ENCODE results near the gene NPAS3. TPM values are rescaled to one million over a fixed set of nuclear protein-coding genes. Genes with fewer than 3 reads are reported as not detected.

The NPAS3 gene
- total RNA-seq, 1 experiment from 2014 or later = 0.36 TPM

GRCh38 chr14:33629792-33630191, 691.1 kb downstream of the NPAS3 start:
- intact Hi-C loops (cut with micrococcal nuclease) = no loop called here
- Histone ChIP-seq H3K4me1 (ENCODE audit: insufficient read depth, low read length) (no peaks in the 10 kb centered on the region), H3K9me3 (ENCODE audit: low read length) (no peaks in the 10 kb centered on the region), H3K27ac (ENCODE audit: low read length) (no peak overlapping the region), H4K20me1 (ENCODE audit: low read length) (no peaks in the 10 kb centered on the region), H3K79me2 (ENCODE audit: low read length) (no peaks in the 10 kb centered on the region), H3K9me2 (replicated peaks; ENCODE audit: low read length) (no peaks in the 10 kb centered on the region), H3K27me3 (ENCODE audit: low read length) (no peaks in the 10 kb centered on the region), H2AFZ (ENCODE audit: low read length) (no peak overlapping the region), H3F3A (ENCODE audit: low read length, unreplicated experiment) (no peaks in the 10 kb centered on the region), H3K4me2 (ENCODE audit: low read length) (no peak overlapping the region), H3K4me3 (ENCODE audit: low read length) (no peak overlapping the region), H3K9ac (ENCODE audit: low read length) (no peak overlapping the region), H3K36me3 (ENCODE audit: low read depth, low read length) (no peaks in the 10 kb centered on the region)
- DNase-seq = no peak
- BruUV-seq (replicated peaks) = no TSS peak
- ATAC-seq = no peak
- TF ChIP-seq CTCF (conservative IDR thresholded peaks at IDR 0.05; ENCODE audit: low read depth, low read length) (no peak), EZH2 (IDR thresholded peaks at IDR 0.05; ENCODE audit: low read length, unreplicated experiment) (no peak), EZH2phosphoT487 (IDR thresholded peaks at IDR 0.05; ENCODE audit: borderline replicate concordance, low read length) (no peak)
- ChIA-PET CTCF (no interaction called here), POLR2A (ENCODE audit: unreplicated experiment) (no interaction called here)

- Histone ChIP-seq H4K20me1 (ENCODE audit: low read length) (no peaks in the 10 kb centered on the region), H3F3A (ENCODE audit: low read length, unreplicated experiment) (no peaks in the 10 kb centered on the region), H3K9me3 (ENCODE audit: low read length) (no peaks in the 10 kb centered on the region), H3K9me2 (replicated peaks; ENCODE audit: low read length) (no peaks in the 10 kb centered on the region), H3K4me3 (ENCODE audit: low read length) (no peak overlapping the region), H3K27me3 (ENCODE audit: low read length) (no peaks in the 10 kb centered on the region), H2AFZ (ENCODE audit: low read length) (no peak overlapping the region), H3K4me2 (ENCODE audit: low read length) (no peak overlapping the region), H3K9ac (ENCODE audit: low read length) (no peak overlapping the region), H3K27ac (ENCODE audit: low read length) (no peak overlapping the region), H3K79me2 (ENCODE audit: low read length) (no peaks in the 10 kb centered on the region), H3K4me1 (ENCODE audit: insufficient read depth, low read length) (no peaks in the 10 kb centered on the region), H3K36me3 (ENCODE audit: low read depth, low read length) (no peaks in the 10 kb centered on the region)
- intact Hi-C loops (cut with micrococcal nuclease) = no loop called here
- TF ChIP-seq EZH2phosphoT487 (IDR thresholded peaks at IDR 0.05; ENCODE audit: borderline replicate concordance, low read length) (no peak), EZH2 (IDR thresholded peaks at IDR 0.05; ENCODE audit: low read length, unreplicated experiment) (no peak), CTCF (conservative IDR thresholded peaks at IDR 0.05; ENCODE audit: low read depth, low read length) (no peak)
- DNase-seq (no peak), ATAC-seq (no peak)
- CTCF ChIA-PET = no interaction called here
- BruUV-seq (replicated peaks) = no TSS peak
- POLR2A ChIA-PET (ENCODE audit: unreplicated experiment) = interaction anchor here (0.6 kb wide), 1 partner anchor 458 kb away, joined by 4 read pairs; no protein-coding TSS in a partner anchor
These were observed 692.3 kb downstream of the NPAS3 start for GRCh38 chr14:33631021-33631420.

GRCh38 chr14:33631441-33631840, 692.8 kb downstream of the NPAS3 start:
- Histone ChIP-seq H3K9me3 (ENCODE audit: low read length) (no peaks in the 10 kb centered on the region), H3K4me2 (ENCODE audit: low read length) (no peak overlapping the region), H3F3A (ENCODE audit: low read length, unreplicated experiment) (no peaks in the 10 kb centered on the region), H3K79me2 (ENCODE audit: low read length) (no peaks in the 10 kb centered on the region), H3K9ac (ENCODE audit: low read length) (no peak overlapping the region), H3K27me3 (ENCODE audit: low read length) (no peaks in the 10 kb centered on the region), H3K4me1 (ENCODE audit: insufficient read depth, low read length) (no peaks in the 10 kb centered on the region), H3K4me3 (ENCODE audit: low read length) (no peak overlapping the region), H4K20me1 (ENCODE audit: low read length) (no peaks in the 10 kb centered on the region), H3K27ac (ENCODE audit: low read length) (no peak overlapping the region), H2AFZ (ENCODE audit: low read length) (no peak overlapping the region), H3K36me3 (ENCODE audit: low read depth, low read length) (no peaks in the 10 kb centered on the region), H3K9me2 (replicated peaks; ENCODE audit: low read length) (no peaks in the 10 kb centered on the region)
- intact Hi-C loops (cut with micrococcal nuclease) = no loop called here
- peak; percentile 27 for DNase-seq
- TF ChIP-seq EZH2phosphoT487 (IDR thresholded peaks at IDR 0.05; ENCODE audit: borderline replicate concordance, low read length) (no peak), CTCF (conservative IDR thresholded peaks at IDR 0.05; ENCODE audit: low read depth, low read length) (no peak), EZH2 (IDR thresholded peaks at IDR 0.05; ENCODE audit: low read length, unreplicated experiment) (no peak)
- no peak for ATAC-seq
- POLR2A ChIA-PET (ENCODE audit: unreplicated experiment) = no interaction called here
- no TSS peak for BruUV-seq (replicated peaks)
- CTCF ChIA-PET = no interaction called here

Measured in PC-3 (cell line).